Stimulated activated CD4-positive, alpha-beta T cell treated with anti-CD3 and anti-CD28 coated beads, Interleukin-12 subunit alpha, Interleukin-12 subunit beta, amount 100 ng/mL, for 4 hours (primary cell): Measurements from ENCODE around the gene UNC79.

Experiments used
- DNase-seq: peaks from one replicate; pipeline ENCODE4 v3.0.0-alpha.2; 2020

Gene UNC79

DNA sequence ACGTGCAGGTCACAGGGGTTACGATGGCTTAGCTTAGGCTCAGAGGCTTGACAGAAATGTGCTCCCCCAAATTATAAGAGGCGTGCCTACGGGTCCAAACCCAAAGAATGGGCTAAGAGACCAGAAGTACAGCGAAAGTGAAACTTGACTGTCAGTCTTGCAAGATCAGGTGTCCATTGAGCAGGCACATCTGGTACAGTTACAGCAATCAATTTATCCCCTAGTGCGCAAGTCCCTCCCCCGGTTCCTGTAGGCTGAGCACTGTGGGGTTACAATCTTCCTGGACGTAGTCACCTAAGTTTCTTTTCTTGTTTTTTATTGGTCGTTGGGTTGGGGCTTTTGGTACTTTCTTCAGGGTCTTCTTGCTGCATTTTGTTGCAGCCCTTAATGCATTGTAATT is 134.2 kb downstream of the UNC79 start:
- no peak for DNase-seq

DNA sequence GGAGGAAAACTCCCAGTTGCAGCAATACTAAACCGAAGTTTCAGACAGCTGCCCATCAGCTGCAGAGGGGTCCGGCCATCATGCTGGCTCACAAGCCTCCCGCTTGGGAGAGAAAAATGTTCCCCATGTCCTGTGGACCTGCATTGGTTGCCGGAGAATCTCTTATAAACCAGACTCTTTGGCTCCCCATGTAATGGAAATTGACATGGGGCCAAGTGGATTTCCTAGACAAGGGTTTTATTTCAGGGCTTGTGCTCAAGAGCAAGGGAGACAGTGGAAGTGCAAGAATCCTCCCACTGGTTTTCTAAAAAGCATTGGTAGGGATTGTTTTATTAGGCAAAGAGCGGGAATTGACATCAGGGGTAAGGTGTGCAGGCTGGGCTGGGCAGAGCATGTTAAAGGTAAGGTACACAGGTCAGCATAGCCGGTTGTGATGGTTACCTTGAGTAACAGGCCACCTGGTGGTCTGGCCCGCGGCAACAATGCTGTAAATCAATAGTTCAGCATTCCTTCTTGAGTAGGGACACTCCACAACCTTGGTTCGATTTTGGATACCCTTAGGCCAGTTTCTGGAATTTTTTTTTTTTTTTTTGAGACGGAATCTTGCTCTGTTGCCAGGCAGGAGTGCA is 135.4 kb downstream of the UNC79 start:
- DNase-seq: no peak

DNA sequence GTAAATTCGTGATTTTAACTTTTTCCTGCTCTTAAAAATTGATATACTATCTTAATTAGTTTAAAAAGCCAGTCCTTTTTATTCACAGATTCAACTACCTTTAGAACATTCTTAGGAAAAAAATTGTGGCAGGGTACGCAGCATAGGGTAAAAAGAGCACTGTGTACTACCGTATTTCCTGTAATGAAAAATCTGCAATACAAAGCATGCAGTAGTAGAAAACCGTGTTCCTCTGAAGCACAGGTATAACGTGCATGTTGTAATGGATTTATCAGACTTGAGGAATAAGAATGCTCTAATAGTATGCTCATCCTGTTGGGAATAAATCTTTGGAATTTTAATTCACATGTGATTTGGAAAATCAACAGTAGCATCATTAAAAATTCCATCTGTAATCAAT is 140.5 kb downstream of the UNC79 start:
- DNase-seq: no peak

GRCh38 chr14:93579178-93579577 is 148.4 kb downstream of the UNC79 start:
- DNase-seq: no peak

- DNase-seq: no peak
Observed at GRCh38 chr14:93582516-93582915, 151.8 kb downstream of the UNC79 start.

DNA sequence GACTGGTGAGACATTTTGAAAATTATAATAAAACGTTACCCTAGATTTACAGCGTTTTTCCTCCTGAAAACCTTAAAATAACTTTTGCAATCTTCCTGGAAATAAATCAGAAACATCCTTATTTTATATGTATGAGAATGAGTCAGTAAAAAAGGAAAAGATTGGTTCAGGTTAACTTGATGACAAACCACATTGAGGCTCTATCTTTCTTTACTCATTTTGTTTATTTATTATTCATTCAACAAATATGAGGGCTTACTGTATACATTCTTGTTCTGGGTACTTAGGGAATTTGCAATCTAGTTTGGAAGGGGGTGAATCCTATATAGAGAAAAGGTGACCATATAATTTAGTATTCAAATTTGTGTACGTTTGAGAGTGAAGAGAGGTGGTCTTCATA is 156.6 kb downstream of the UNC79 start:
- DNase-seq: no peak

DNA sequence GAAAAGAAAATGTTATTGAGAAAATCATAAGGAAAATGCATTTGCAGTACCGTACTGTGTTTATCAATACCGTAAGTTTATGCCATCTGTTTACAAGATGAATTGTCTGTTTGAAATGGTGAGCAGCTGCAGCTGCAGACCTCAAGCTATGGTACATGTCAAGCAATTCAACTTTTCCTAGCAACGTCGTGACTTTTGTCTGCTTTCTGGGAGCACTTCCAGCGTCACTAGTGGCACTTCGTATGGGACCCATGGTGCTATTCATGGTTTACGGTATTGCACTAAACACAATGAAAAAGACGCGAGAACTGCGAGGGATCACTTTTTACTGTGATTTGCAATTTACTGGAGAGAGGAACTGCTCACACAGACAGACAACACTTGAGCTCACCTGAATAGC is 160.8 kb downstream of the UNC79 start:
- DNase-seq: no peak

DNA sequence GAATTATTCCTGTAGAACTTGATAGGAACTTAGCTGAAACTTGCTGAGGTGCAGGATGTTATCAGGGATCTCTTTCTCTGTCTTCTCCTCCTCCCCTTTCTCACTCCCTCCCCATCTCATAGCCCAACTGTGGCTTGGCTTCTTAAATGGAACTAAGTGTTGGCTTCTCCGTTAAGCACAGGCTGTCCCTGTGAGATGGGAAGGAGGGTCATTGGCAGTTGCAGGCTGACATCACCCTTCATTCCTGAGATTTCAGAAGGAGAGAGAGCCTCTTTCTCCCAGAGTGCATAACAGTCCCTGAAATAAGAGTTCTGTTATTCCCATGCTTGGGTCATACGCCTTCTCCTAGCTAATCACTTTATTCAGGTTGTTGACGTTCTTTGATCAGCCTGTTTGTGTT is 162.0 kb downstream of the UNC79 start:
- DNase-seq: no peak

DNA sequence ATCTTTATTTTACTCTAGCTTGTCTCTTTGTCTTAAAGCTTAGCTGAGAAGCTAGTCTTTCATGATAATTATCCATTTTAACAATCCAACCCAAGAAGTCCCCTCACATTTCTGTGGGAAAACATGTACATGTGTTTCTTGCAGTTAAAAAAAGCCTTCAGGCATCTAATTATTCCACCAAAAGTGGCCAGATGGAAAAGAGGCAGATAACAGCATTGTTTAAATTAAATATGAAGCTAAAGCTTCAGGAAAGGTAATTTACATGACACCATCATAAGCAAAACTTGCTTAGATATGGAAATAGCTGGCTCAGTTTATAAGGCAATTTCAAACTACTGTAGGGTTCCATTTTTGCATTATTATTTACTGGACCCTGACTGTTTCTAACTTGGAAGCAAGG is 175.4 kb downstream of the UNC79 start:
- DNase-seq: no peak

DNA sequence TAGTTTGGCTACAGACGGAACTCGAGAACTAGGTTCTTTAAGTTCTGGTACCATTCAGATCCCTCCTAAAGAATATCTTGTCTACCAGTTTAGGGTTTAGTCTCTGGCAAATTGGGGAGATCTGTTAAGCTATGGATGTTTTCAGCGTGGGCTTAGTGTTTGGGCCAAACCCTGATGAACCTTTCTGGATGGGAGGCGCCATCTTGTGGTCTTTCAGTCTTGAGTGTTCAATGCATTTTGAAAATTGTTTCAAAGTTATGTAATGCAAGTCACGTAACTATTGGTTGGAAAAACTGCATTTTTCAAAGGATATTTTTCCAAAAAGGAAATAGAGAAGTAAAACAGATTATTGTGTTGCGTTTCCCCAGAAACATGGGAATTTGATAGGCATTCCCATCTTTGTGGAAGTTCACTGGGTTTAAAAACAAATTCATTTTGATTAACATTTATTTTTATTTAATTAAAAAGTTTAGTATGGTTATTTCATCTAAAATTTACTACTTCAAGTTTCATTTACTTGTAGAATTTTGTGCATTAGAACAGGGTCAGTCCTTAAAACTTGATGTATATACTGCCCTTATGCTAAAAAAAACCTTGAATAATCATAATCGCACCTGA is 188.5 kb downstream of the UNC79 start:
- DNase-seq: peak; percentile 4

- DNase-seq: no peak
Observed at GRCh38 chr14:93628048-93628447, 197.3 kb downstream of the UNC79 start.

- DNase-seq: no peak
Observed at GRCh38 chr14:93629643-93630042, 198.9 kb downstream of the UNC79 start.

GRCh38 chr14:93638790-93639189 is 208.1 kb downstream of the UNC79 start:
- no peak for DNase-seq

DNA sequence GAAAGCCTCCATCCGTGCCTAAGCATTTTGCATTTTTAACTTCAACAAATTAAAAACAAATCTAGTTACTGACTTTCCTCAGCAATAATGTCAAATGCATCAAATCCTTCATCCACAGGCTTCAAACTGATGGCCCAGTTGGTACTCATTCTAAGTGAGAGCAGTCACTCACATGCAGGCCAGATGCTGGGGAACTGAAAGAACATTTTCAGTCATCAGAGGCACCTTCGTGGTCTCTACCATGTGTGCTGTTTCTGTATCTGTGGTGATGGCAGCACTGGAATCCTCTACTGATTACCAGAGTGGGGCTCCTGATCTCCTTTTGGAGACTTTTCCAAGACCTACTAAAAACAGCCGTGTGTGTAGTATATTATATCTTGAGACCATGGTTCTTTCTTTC is 212.4 kb downstream of the UNC79 start:
- no peak for DNase-seq

GRCh38 chr14:93643676-93644075 is 212.9 kb downstream of the UNC79 start:
- no peak for DNase-seq

GRCh38 chr14:93645200-93645599 is 214.5 kb downstream of the UNC79 start:
- no peak for DNase-seq

DNA sequence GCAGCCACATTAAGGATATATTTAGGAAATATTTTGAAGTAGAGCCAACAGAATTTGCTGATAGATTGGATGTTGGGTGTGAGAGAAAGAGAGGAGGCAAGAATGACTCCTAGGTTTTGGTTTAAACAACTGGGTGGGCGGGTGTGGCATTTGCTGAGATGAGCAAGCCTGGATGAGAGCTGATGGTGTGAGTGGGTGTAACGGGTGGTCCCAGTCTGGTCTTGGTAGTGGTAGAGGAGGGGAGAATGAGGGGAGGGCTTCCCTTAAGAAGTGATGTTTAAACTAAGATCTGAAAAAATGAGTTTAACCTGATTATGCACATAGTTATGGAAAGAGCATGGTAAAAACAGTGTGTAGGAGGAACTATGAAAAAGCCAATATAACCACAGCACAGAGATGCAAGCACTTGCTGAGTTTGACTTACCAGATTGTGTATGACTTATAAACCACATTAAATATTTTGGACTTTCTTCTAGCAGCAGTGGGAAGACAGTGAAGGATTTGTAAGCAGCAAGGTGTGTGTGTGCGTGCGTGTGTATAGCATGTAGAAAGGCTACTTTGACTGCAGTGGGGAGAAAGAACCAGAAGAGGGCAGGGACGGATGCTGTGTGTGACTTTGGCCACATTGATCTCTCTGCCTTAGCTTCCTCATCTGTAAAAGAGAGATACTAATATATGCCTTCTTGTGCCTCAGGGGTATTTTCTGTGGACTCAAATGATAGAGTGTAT is 217.9 kb downstream of the UNC79 start:
- no peak for DNase-seq

GRCh38 chr14:93654599-93654998 is 223.9 kb downstream of the UNC79 start:
- no peak for DNase-seq

DNA sequence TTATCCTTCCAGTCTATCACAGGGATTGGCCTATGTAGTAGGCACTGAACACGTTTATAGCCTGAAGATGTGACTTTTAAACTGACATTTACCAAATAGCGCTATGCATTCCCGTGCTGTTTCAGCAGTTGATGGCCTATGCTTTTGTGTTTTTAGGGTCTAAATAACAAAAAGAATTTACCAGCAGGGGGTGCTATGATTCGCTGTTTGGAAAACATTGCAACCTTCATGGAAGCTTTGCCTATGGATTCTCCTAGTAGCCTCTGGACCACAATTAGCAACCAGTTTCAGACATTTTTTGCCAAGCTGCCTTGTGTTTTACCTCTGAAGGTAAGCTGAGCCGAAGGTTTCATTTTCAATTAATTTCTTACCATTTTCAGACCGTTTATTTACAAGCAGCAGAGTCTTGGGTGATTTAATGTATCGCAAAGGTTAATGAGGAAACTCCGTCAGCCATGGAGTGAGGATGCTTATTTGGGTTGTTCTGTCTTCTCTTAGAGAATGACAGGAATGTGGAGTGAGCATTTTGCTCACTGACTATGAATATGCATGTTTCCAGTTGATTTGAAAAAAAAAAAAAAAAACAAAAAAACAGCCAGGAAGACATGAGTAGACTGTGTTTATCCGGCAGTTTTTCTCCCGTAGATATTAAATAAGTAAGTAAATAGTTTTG is 224.5 kb downstream of the UNC79 start:
- DNase-seq: no peak

DNA sequence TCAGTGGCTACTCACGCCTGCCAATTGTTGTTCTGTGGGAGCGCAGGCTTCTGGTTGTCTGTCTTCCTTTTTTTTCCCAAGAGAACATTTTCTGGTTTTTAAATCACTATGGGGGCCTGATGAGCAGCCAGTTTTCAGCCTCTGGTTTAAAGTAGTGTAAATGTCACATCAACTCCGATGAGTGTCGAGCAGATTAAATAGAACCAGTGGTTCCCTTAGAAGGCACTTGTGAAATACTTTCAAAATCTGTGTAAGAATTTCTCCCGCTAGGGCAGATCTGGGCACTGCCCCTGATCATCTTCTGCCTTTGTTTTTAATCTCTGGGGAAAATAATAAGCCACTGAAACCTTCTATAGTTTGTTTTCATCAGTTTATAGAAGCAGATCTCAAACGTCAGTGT is 227.1 kb downstream of the UNC79 start:
- DNase-seq: no peak

GRCh38 chr14:93663317-93663716 is 232.6 kb downstream of the UNC79 start:
- DNase-seq: no peak

GRCh38 chr14:93665169-93665568 is 234.4 kb downstream of the UNC79 start:
- no peak for DNase-seq

DNA sequence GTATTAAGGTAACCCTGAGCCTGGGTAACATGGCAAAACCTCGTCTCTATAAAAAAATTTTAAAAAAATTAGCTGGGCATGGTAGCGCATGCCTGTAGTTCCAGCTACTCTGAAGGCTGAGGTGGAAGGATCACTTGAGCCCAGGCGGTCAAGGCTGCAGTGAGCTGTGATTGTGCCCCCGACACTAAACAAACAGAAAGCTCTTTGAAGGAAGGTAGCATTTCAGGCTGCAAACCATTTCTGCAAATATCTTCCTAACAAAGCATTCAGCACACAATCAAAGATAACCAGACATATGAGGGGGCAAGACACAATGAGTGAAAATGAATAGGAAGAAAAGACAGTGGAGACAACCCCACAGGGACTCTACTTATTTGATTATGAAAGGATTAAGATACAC is 238.9 kb downstream of the UNC79 start:
- DNase-seq: no peak

GRCh38 chr14:93674343-93674742 is 243.6 kb downstream of the UNC79 start:
- DNase-seq: no peak
